NB4 (cell line): ENCODE data around the gene E2F8.

Experiments
- MYC ChIP-seq: IDR thresholded peaks from 2 replicates; pipeline ENCODE4 v1.6.1; 2011; ENCODE audit warnings: low read depth, low read length
- POLR2A ChIP-seq: IDR thresholded peaks from 2 replicates; pipeline ENCODE4 v1.6.1; 2011; ENCODE audit warnings: mild to moderate bottlenecking; ENCODE audit not compliant: insufficient read length; ENCODE audit errors: extremely low read depth
- TF ChIP-seq, protein P1 (sequence below): IDR thresholded peaks from one replicate; pipeline ENCODE4 v1.5.1; 2012; ENCODE audit warnings: low read depth, low read length
- TF ChIP-seq, protein P2 (sequence below): IDR thresholded peaks from 2 replicates; pipeline ENCODE4 v1.6.1; 2011; ENCODE audit warnings: low read depth, low read length

DNA sequence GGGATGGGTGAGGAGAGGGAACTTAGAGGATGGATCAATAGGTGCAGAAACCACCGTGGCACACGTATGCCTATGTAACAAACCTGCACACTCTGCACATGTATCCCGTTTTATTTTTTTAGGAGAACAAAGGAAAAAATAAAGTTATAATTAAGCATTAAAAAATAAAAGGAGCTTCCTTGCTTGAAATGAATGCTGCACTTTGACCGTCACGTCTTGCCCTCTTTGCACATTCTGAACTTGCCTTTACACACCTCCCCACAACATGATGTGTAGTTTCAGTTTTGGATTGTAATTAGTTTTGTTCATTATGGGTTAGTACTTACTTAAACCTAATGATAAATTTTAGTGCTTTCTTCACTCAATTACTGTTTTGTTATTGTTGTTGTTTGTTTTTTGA, 35.9 kb downstream of the E2F8 start:
- TF ChIP-seq POLR2A (no peak), MYC (no peak)
- TF ChIP-seq, protein P1, sequence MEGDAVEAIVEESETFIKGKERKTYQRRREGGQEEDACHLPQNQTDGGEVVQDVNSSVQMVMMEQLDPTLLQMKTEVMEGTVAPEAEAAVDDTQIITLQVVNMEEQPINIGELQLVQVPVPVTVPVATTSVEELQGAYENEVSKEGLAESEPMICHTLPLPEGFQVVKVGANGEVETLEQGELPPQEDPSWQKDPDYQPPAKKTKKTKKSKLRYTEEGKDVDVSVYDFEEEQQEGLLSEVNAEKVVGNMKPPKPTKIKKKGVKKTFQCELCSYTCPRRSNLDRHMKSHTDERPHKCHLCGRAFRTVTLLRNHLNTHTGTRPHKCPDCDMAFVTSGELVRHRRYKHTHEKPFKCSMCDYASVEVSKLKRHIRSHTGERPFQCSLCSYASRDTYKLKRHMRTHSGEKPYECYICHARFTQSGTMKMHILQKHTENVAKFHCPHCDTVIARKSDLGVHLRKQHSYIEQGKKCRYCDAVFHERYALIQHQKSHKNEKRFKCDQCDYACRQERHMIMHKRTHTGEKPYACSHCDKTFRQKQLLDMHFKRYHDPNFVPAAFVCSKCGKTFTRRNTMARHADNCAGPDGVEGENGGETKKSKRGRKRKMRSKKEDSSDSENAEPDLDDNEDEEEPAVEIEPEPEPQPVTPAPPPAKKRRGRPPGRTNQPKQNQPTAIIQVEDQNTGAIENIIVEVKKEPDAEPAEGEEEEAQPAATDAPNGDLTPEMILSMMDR: no peak
- TF ChIP-seq, protein P2, sequence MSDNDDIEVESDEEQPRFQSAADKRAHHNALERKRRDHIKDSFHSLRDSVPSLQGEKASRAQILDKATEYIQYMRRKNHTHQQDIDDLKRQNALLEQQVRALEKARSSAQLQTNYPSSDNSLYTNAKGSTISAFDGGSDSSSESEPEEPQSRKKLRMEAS: no peak
